ENCODE results near the gene PCK2. TPM values are rescaled to one million over a fixed set of nuclear protein-coding genes. Genes with fewer than 3 reads are reported as not detected.

Gene PCK2
- total RNA-seq, 1 experiment from 2014 or later = 48.9 TPM

DNA sequence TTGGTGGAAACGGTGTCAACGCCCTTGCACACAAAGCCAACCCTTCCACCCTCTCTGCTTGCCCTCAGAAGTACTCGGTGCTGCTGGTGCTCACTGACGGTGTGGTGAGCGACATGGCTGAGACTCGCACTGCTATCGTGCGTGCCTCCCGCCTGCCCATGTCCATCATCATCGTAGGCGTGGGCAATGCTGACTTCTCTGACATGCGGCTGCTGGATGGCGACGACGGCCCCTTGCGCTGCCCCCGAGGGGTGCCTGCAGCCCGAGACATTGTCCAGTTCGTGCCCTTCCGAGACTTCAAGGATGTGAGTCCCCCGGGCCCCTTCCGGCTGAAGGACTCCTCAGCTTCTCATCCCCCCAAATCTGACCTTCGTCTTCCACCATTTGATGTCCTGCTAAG, 17.0 kb upstream of the PCK2 start:
- Mint-ChIP-seq H3K9me3 (no peaks in the 10 kb centered on the region), H3K36me3 (ENCODE audit: insufficient read depth in 1 of 3, low read depth in 3 of 3) (no peaks in the 10 kb centered on the region; a peak in 1 of 7 replicates), H3K4me1 (peaks cover 35 to 44% of the 10 kb centered on the region in 2 experiments), H3K27me3 (ENCODE audit: low read depth) (peaks cover 12% of the 10 kb centered on the region), H3K4me3 (no peak overlapping the region), H3K27ac (no peak overlapping the region)
- H3K23me2 ChIP-seq (ENCODE audit: insufficient read length, low read depth, low read length, poor library complexity, severe bottlenecking) = peaks cover 4% of the 10 kb centered on the region
- H3K9me3 ChIP-seq (ENCODE audit: control insufficient read depth, low read depth, low read length) = no peaks in the 10 kb centered on the region
- no peak overlapping the region for H3K27ac ChIP-seq (ENCODE audit: insufficient read length, low read depth, low read length)
- H3K18ac ChIP-seq (ENCODE audit: insufficient read length, low read depth, low read length) = no peak overlapping the region
- H4K5ac ChIP-seq (ENCODE audit: insufficient read length, low read depth, low read length) = no peak overlapping the region
- H3K79me2 ChIP-seq (ENCODE audit: insufficient read depth, low read length) = no peaks in the 10 kb centered on the region
- no peak overlapping the region for H3K9ac ChIP-seq (ENCODE audit: extremely low read depth, insufficient read length, low read length)
- no peaks in the 10 kb centered on the region; the same call in 1 of the 2 replicates for H3K27me3 ChIP-seq (ENCODE audit: insufficient read depth, low read length)
- H3K4ac ChIP-seq (ENCODE audit: low read depth, low read length) = no peak overlapping the region
- H3K79me1 ChIP-seq (ENCODE audit: insufficient read depth, low read depth, low read length, poor library complexity, severe bottlenecking) = no peaks in the 10 kb centered on the region
- H2BK12ac ChIP-seq (ENCODE audit: insufficient read length, low read depth, low read length) = no peak overlapping the region
- no CpG with 5 or more reads among the region's 23 CpGs for WGBS (ENCODE audit: extremely low coverage, insufficient read length, low lambda C conversion rate)
- H3K14ac ChIP-seq (ENCODE audit: insufficient read depth, low read length) = no peak overlapping the region
- H2BK15ac ChIP-seq (ENCODE audit: low read depth, low read length) = no peak overlapping the region
- no peak overlapping the region for H2BK20ac ChIP-seq (ENCODE audit: low read depth, low read length, poor library complexity, severe bottlenecking)
- no peak overlapping the region for H2BK5ac ChIP-seq (ENCODE audit: insufficient read length, low read length)
- no peak overlapping the region for H4K8ac ChIP-seq (replicated peaks; ENCODE audit: insufficient read length, low read depth, low read length)
- H3K4me2 ChIP-seq (ENCODE audit: insufficient read depth, insufficient read length, low read length) = no peak overlapping the region
- no peak overlapping the region for H2AK5ac ChIP-seq (ENCODE audit: insufficient read length, low read length)
- no peak overlapping the region for H3T11ph ChIP-seq (ENCODE audit: low read length)
- H3K4me1 ChIP-seq (ENCODE audit: insufficient read depth, low read length) = peaks cover 5% of the 10 kb centered on the region; the same call in 1 of the 2 replicates
- DNase-seq = no peak
- H2AFZ ChIP-seq (ENCODE audit: low read length) = no peak overlapping the region
- H3K56ac ChIP-seq (ENCODE audit: insufficient read length, low read depth, low read length) = no peak overlapping the region
- H2BK120ac ChIP-seq (ENCODE audit: low read depth, low read length, poor library complexity, severe bottlenecking) = no peak overlapping the region
- H4K91ac ChIP-seq (ENCODE audit: insufficient read length, low read depth, low read length) = no peak overlapping the region
- H4K20me1 ChIP-seq (ENCODE audit: control insufficient read depth, insufficient read depth, insufficient read length) = no peaks in the 10 kb centered on the region
- H3K23ac ChIP-seq (ENCODE audit: insufficient read length, low read depth, low read length) = no peak overlapping the region
- TF ChIP-seq, protein P1, sequence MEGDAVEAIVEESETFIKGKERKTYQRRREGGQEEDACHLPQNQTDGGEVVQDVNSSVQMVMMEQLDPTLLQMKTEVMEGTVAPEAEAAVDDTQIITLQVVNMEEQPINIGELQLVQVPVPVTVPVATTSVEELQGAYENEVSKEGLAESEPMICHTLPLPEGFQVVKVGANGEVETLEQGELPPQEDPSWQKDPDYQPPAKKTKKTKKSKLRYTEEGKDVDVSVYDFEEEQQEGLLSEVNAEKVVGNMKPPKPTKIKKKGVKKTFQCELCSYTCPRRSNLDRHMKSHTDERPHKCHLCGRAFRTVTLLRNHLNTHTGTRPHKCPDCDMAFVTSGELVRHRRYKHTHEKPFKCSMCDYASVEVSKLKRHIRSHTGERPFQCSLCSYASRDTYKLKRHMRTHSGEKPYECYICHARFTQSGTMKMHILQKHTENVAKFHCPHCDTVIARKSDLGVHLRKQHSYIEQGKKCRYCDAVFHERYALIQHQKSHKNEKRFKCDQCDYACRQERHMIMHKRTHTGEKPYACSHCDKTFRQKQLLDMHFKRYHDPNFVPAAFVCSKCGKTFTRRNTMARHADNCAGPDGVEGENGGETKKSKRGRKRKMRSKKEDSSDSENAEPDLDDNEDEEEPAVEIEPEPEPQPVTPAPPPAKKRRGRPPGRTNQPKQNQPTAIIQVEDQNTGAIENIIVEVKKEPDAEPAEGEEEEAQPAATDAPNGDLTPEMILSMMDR (conservative IDR thresholded peaks at IDR 0.05) = no peak

Data from H9 (cell line).